OCI-LY7 (cell line): Measurements from ENCODE around the gene POLR1E. TPM values are rescaled to one million over a fixed set of nuclear protein-coding genes. Genes with fewer than 3 reads are reported as not detected.

Experiments
- BruUV-seq: library from RNA; stranded (reverse); fragments of 400-500 nt; replicated peaks from 2 replicates; lab custom pipeline; 2021; lab: Mats Ljungman, UMichigan
- CTCF ChIA-PET: fragments of 300-600 bp; sonication (Branson Sonifier 250); formaldehyde crosslinking; loops from one replicate; lab custom pipeline; 2022; ENCODE audit warnings: antibody characterized with exemption; ENCODE audit not compliant: unreplicated experiment; lab: Charles Lee
- POLR2A ChIA-PET: fragments of 300-600 bp; sonication (Branson Sonifier 250); formaldehyde crosslinking; loops from one replicate; lab custom pipeline; 2022; ENCODE audit warnings: antibody characterized with exemption; lab: Charles Lee
- DNase-seq: peaks from one replicate; pipeline ENCODE4 v3.0.0-alpha.2; 2015; ENCODE audit warnings: low spot score
- H2AFZ ChIP-seq: fragments of 200-600 bp; sonication (generic), shearing (Covaris generic); 2 replicates; pipeline ENCODE4 v1.6.1; 2014; ENCODE audit warnings: mild to moderate bottlenecking, antibody characterized with exemption, low read length, moderate library complexity
- H3K27ac ChIP-seq: fragments of 200-600 bp; sonication (generic); 2 replicates; pipeline ENCODE4 v1.5.1; 2014; ENCODE audit warnings: mixed run types, low read depth, mild to moderate bottlenecking, moderate library complexity, low read length, inconsistent platforms; ENCODE audit not compliant: poor library complexity, severe bottlenecking
- H3K36me3 ChIP-seq: fragments of 200-600 bp; sonication (generic); 2 replicates; pipeline ENCODE4 v1.6.1; 2014; ENCODE audit warnings: mild to moderate bottlenecking, antibody characterized with exemption, low read length, moderate library complexity, mixed read lengths; ENCODE audit not compliant: insufficient read depth
- H3K4me1 ChIP-seq: fragments of 200-600 bp; sonication (generic); 2 replicates; pipeline ENCODE4 v1.5.1; 2014; ENCODE audit warnings: mild to moderate bottlenecking, low read length; ENCODE audit not compliant: insufficient read depth, poor library complexity, severe bottlenecking
- H3K4me2 ChIP-seq: fragments of 200-600 bp; sonication (generic); 2 replicates; pipeline ENCODE4 v1.6.1; 2014; ENCODE audit warnings: mild to moderate bottlenecking, low read length
- H3K4me3 ChIP-seq: fragments of 200-600 bp; sonication (generic); 2 replicates; pipeline ENCODE4 v1.5.1; 2014; ENCODE audit warnings: mild to moderate bottlenecking, low read depth, low read length; ENCODE audit not compliant: poor library complexity, severe bottlenecking
- H3K79me2 ChIP-seq: fragments of 200-600 bp; sonication (generic); 2 replicates; pipeline ENCODE4 v1.6.1; 2016; ENCODE audit warnings: low read depth, mild to moderate bottlenecking, low read length, moderate library complexity, mixed read lengths; ENCODE audit not compliant: insufficient read depth
- H3K9me2 ChIP-seq: fragments of 200-600 bp; sonication (generic); 2 replicates; pipeline ENCODE4 v1.6.1; 2016; ENCODE audit warnings: mild to moderate bottlenecking, low read length, mixed read lengths; ENCODE audit not compliant: insufficient read depth
- H3K9me3 ChIP-seq: fragments of 200-600 bp; sonication (generic); 2 replicates; pipeline ENCODE4 v1.6.1; 2014; ENCODE audit warnings: mild to moderate bottlenecking, mixed run types, low read length, mixed read lengths
- H4K20me1 ChIP-seq: fragments of 200-600 bp; sonication (generic); 2 replicates; pipeline ENCODE4 v1.6.1; 2014; ENCODE audit warnings: mild to moderate bottlenecking, antibody characterized with exemption, low read length, moderate library complexity, mixed read lengths; ENCODE audit not compliant: insufficient read depth
- CTCF ChIP-seq: fragments of 200-600 bp; sonication (generic); conservative IDR thresholded peaks from 2 replicates; pipeline ENCODE4 v1.5.1; 2014; ENCODE audit warnings: mild to moderate bottlenecking, antibody characterized with exemption, low read length, moderate library complexity, mixed read lengths
- EZH2phosphoT487 ChIP-seq: fragments of 200-600 bp; sonication (generic); IDR thresholded peaks from 2 replicates; pipeline ENCODE4 v1.6.1; 2018; ENCODE audit warnings: low read depth, borderline replicate concordance, mild to moderate bottlenecking, mixed run types, antibody characterized with exemption, low read length, moderate library complexity, mixed read lengths
- intact Hi-C: fragments of 100-400 bp; cut with micrococcal nuclease; formaldehyde crosslinking; loops from one replicate; pipeline ENCODE4 v1.10.0; 2022; ENCODE audit not compliant: unreplicated experiment
- total RNA-seq, 2 experiments: library from RNA; depleted of rRNA in 1 of 2; stranded (reverse); fragments of >200 nt in 1 of 2; shearing (Covaris generic) in 1 of 2; gene quantifications; 2 replicates each; pipeline ENCODE4 v1.2.3, GENCODE V29; 2014 to 2022

POLR1E gene
- total RNA-seq, 2 experiments from 2014 or later = 44.3 to 47.6 TPM

- Histone ChIP-seq H4K20me1 (no peaks in the 10 kb centered on the region), H3K9me3 (no peaks in the 10 kb centered on the region), H3K79me2 (no peaks in the 10 kb centered on the region), H3K4me1 (no peaks in the 10 kb centered on the region), H3K4me3 (no peak overlapping the region), H3K9me2 (no peaks in the 10 kb centered on the region), H2AFZ (no peak overlapping the region), H3K27ac (no peak overlapping the region), H3K4me2 (no peak overlapping the region), H3K36me3 (peaks cover 34% of the 10 kb centered on the region)
- no TSS peak for BruUV-seq
- ChIA-PET POLR2A (no interaction called here), CTCF (no interaction called here)
- intact Hi-C loops = no loop called here
- no peak for TF ChIP-seq EZH2phosphoT487
- TF ChIP-seq CTCF = no peak
- DNase-seq = no peak
These were observed 57.7 kb downstream of the POLR1E start for GRCh38 chr9:37543468-37543867.

- H3K79me2 ChIP-seq = no peaks in the 10 kb centered on the region
- CTCF ChIA-PET = interaction anchor here (1.1 kb wide), 1 partner anchor 28 kb away, joined by 3 read pairs; no protein-coding TSS in a partner anchor
- no peak overlapping the region for H3K4me3 ChIP-seq
- H4K20me1 ChIP-seq = no peaks in the 10 kb centered on the region; the same call in 1 of the 2 replicates
- H3K9me2 ChIP-seq = no peaks in the 10 kb centered on the region
- POLR2A ChIA-PET = interaction anchor here (0.6 to 1.0 kb wide), 2 partner anchors 19 to 136 kb away, joined by 3 to 4 read pairs; no protein-coding TSS in a partner anchor
- TF ChIP-seq EZH2phosphoT487 = no peak
- TF ChIP-seq CTCF = no peak
- H3K27ac ChIP-seq = no peak overlapping the region
- BruUV-seq = no TSS peak
- intact Hi-C loops = no loop called here
- no peaks in the 10 kb centered on the region for H3K9me3 ChIP-seq
- H3K36me3 ChIP-seq = 0 out of 2 replicates have a peak, but pooled peaks cover 5% of the 10 kb centered on the region
- no peaks in the 10 kb centered on the region for H3K4me1 ChIP-seq
- no peak overlapping the region for H3K4me2 ChIP-seq
- H2AFZ ChIP-seq = no peak overlapping the region
- DNase-seq = no peak
These were observed 61.7 kb downstream of the POLR1E start for GRCh38 chr9:37547328-37547878.

- Histone ChIP-seq H2AFZ (no peak overlapping the region), H3K4me1 (no peaks in the 10 kb centered on the region), H3K4me3 (no peak overlapping the region), H3K27ac (no peak overlapping the region), H3K4me2 (no peak overlapping the region), H3K9me2 (no peaks in the 10 kb centered on the region), H4K20me1 (no peaks in the 10 kb centered on the region; the same call in 1 of the 2 replicates), H3K9me3 (no peaks in the 10 kb centered on the region), H3K79me2 (no peaks in the 10 kb centered on the region), H3K36me3 (0 out of 2 replicates have a peak, but pooled peaks cover 5% of the 10 kb centered on the region)
- intact Hi-C loops = no loop called here
- ChIA-PET CTCF (no interaction called here), POLR2A (interaction anchor here (0.6 to 1.2 kb wide), 4 partner anchors 34 to 154 kb away, joined by 3 to 4 read pairs (median 3); no protein-coding TSS in a partner anchor)
- no peak for DNase-seq
- TF ChIP-seq CTCF (no peak), EZH2phosphoT487 (no peak)
- no TSS peak for BruUV-seq
These were observed 63.8 kb downstream of the POLR1E start for GRCh38 chr9:37549527-37549926.
